Ishikawa (cell line): Measurements from ENCODE around the gene RPL31.

Experiments used
- CEBPB ChIP-seq: IDR thresholded peaks from 2 replicates; pipeline ENCODE4 v1.6.1; 2012
- CREB1 ChIP-seq: IDR thresholded peaks from 2 replicates; pipeline ENCODE4 v1.6.1; 2012; ENCODE audit warnings: low read depth
- EGR1 ChIP-seq: IDR thresholded peaks from 2 replicates; pipeline ENCODE4 v1.6.1; 2012
- EP300 ChIP-seq: IDR thresholded peaks from 2 replicates; pipeline ENCODE4 v1.6.1; 2012; ENCODE audit warnings: borderline replicate concordance
- FOXM1 ChIP-seq: IDR thresholded peaks from 2 replicates; pipeline ENCODE4 v1.6.1; 2012; ENCODE audit warnings: low read depth, borderline replicate concordance
- MAX ChIP-seq: IDR thresholded peaks from 2 replicates; pipeline ENCODE4 v1.6.1; 2012
- NFIC ChIP-seq: IDR thresholded peaks from 2 replicates; pipeline ENCODE4 v1.6.1; 2012
- RAD21 ChIP-seq: IDR thresholded peaks from 2 replicates; pipeline ENCODE4 v1.6.1; 2012; ENCODE audit warnings: low read depth
- REST ChIP-seq: IDR thresholded peaks from 2 replicates; pipeline ENCODE4 v1.6.1; 2012; ENCODE audit warnings: low read depth, mild to moderate bottlenecking
- TAF1 ChIP-seq: IDR thresholded peaks from 2 replicates; pipeline ENCODE4 v1.6.1; 2012; ENCODE audit warnings: low read depth, mild to moderate bottlenecking
- TCF12 ChIP-seq: IDR thresholded peaks from 2 replicates; pipeline ENCODE4 v1.6.1; 2012; ENCODE audit warnings: low read depth
- TEAD4 ChIP-seq: IDR thresholded peaks from 2 replicates; pipeline ENCODE4 v1.6.1; 2012
- USF1 ChIP-seq: IDR thresholded peaks from 2 replicates; pipeline ENCODE4 v1.6.1; 2012
- YY1 ChIP-seq: IDR thresholded peaks from 2 replicates; pipeline ENCODE4 v1.6.1; 2012; ENCODE audit warnings: low read depth
- ZBTB7A ChIP-seq: IDR thresholded peaks from 2 replicates; pipeline ENCODE4 v1.6.1; 2012; ENCODE audit warnings: low read depth

Gene RPL31

GRCh38 chr2:100983684-100984310 lies 18.3 kb upstream of the RPL31 start:
- TF ChIP-seq TCF12 (no peak), NFIC (no peak), EGR1 (no peak), ZBTB7A (no peak), REST (no peak), TAF1 (no peak), CREB1 (no peak), EP300 (no peak), TEAD4 (no peak)

GRCh38 chr2:100984892-100985307 lies 17.2 kb upstream of the RPL31 start:
- TF ChIP-seq RAD21 (peak; percentile 96), ZBTB7A (no peak)

- no peak for TF ChIP-seq MAX
- TF ChIP-seq RAD21 = no peak
- TF ChIP-seq YY1 = no peak
- TF ChIP-seq NFIC = no peak
- TF ChIP-seq FOXM1 = no peak
- no peak for TF ChIP-seq ZBTB7A
- TF ChIP-seq EGR1 = no peak
- no peak for TF ChIP-seq USF1
- TF ChIP-seq REST = no peak
- no peak for TF ChIP-seq CEBPB
- TF ChIP-seq CREB1 = no peak
- TF ChIP-seq TCF12 = no peak
- no peak for TF ChIP-seq EP300
Observed at GRCh38 chr2:100986157-100986556, 15.9 kb upstream of the RPL31 start.

GRCh38 chr2:100987536-100987935 lies 14.6 kb upstream of the RPL31 start:
- TF ChIP-seq REST = no peak
- no peak for TF ChIP-seq EP300
- no peak for TF ChIP-seq TCF12

- no peak for TF ChIP-seq MAX
- TF ChIP-seq NFIC = no peak
- no peak for TF ChIP-seq YY1
- no peak for TF ChIP-seq FOXM1
- TF ChIP-seq TEAD4 = no peak
- no peak for TF ChIP-seq RAD21
- no peak for TF ChIP-seq USF1
- no peak for TF ChIP-seq TCF12
- TF ChIP-seq CEBPB = no peak
- TF ChIP-seq EP300 = no peak
- TF ChIP-seq REST = no peak
- no peak for TF ChIP-seq EGR1
Observed at GRCh38 chr2:100987974-100988373, 14.1 kb upstream of the RPL31 start.
